GM12878 (cell line): ENCODE measurements around the gene GPR108. TPM values are rescaled to one million over a fixed set of nuclear protein-coding genes. Genes with fewer than 3 reads are reported as not detected.

Experiments
- ATAC-seq: fragments of 200-7000 bp; cut with Tn5 transposase; 3 replicates; pipeline ENCODE4 v1.9.1; 2020; ENCODE audit warnings: mild to moderate bottlenecking, moderate library complexity
- BruUV-seq: library from RNA; stranded (reverse); fragments of 400-500 nt; replicated peaks from 2 replicates; lab custom pipeline; 2021; lab: Mats Ljungman, UMichigan
- CTCF ChIA-PET: fragments of 300-600 bp; sonication (Branson Sonifier 250); formaldehyde crosslinking; extraction: SDS; loops from one replicate; lab custom pipeline; 2021; ENCODE audit warnings: inconsistent platforms; lab: Yijun Ruan, JAX
- POLR2A ChIA-PET: fragments of 350-600 bp; formaldehyde crosslinking; extraction: SDS; loops from one replicate; lab custom pipeline; 2021; ENCODE audit warnings: inconsistent platforms; lab: Charles Lee
- RAD21 ChIA-PET: fragments of 300-600 bp; sonication (Branson Sonifier 250); formaldehyde crosslinking; loops from one replicate; lab custom pipeline; 2023; ENCODE audit warnings: antibody characterized with exemption; ENCODE audit not compliant: unreplicated experiment; lab: Charles Lee
- SMC1A ChIA-PET: fragments of 300-600 bp; sonication (Branson Sonifier 250); formaldehyde crosslinking; loops from one replicate; lab custom pipeline; 2023; ENCODE audit not compliant: unreplicated experiment, uncharacterized antibody; lab: Charles Lee
- DNase-seq: peaks from one replicate; pipeline ENCODE4 v3.0.0-alpha.2; 2011; ENCODE audit warnings: low read depth, low spot score
- FAIRE-seq: peaks from 3 replicates; lab custom pipeline; 2011; peaks lifted over from hg19 to GRCh38; lab: Jason Lieb, UNC
- H2AFZ ChIP-seq: 2 replicates; pipeline ENCODE4 v1.6.0; 2011; ENCODE audit warnings: low read depth, low read length, control low read depth; ENCODE audit not compliant: control insufficient read depth
- H3K27ac ChIP-seq: 2 replicates; pipeline ENCODE4 v1.5.1; 2011; ENCODE audit warnings: control low read depth; ENCODE audit not compliant: control insufficient read depth, insufficient read depth
- H3K27me3 ChIP-seq, 2 experiments: replicated peaks in 1 of 2; 2 replicates each; pipeline versions ENCODE4 v1.6.0 to v1.6.1; 2011; ENCODE audit warnings: low read length in 1 of 2; ENCODE audit not compliant: control insufficient read depth in 2 of 2, insufficient read depth in 2 of 2
- H3K36me3 ChIP-seq, 2 experiments: 2 replicates each; pipeline ENCODE4 v1.5.1; 2011; ENCODE audit warnings: low read length in 1 of 2; ENCODE audit not compliant: control insufficient read depth in 2 of 2, insufficient read depth in 2 of 2
- H3K4me1 ChIP-seq: 2 replicates; pipeline ENCODE4 v1.6.1; 2011; ENCODE audit warnings: mild to moderate bottlenecking, low read length, moderate library complexity, mixed read lengths; ENCODE audit not compliant: control insufficient read depth, insufficient read depth
- H3K4me2 ChIP-seq: 2 replicates; pipeline ENCODE4 v1.6.0; 2011; ENCODE audit warnings: control low read depth; ENCODE audit not compliant: control insufficient read depth, insufficient read depth
- H3K4me3 ChIP-seq: fragments of 200-600 bp; sonication (generic); 2 replicates; pipeline ENCODE4 v1.5.1; 2016
- H3K79me2 ChIP-seq: 2 replicates; pipeline ENCODE4 v1.6.0; 2011; ENCODE audit warnings: low read length; ENCODE audit not compliant: control insufficient read depth, insufficient read depth
- H3K9ac ChIP-seq: 2 replicates; pipeline ENCODE4 v1.8.0; 2011; ENCODE audit warnings: low read length, control low read depth, mixed read lengths; ENCODE audit not compliant: control insufficient read depth, insufficient read depth
- H3K9me3 ChIP-seq: replicated peaks from 3 replicates; pipeline ENCODE4 v1.5.1; 2011; ENCODE audit warnings: mild to moderate bottlenecking, low read length; ENCODE audit not compliant: control insufficient read depth, insufficient read depth
- H4K20me1 ChIP-seq: 2 replicates; pipeline ENCODE4 v1.6.0; 2011; ENCODE audit not compliant: control insufficient read depth, insufficient read depth
- CREM ChIP-seq: IDR thresholded peaks from 2 replicates; pipeline ENCODE4 v1.6.1; 2014; ENCODE audit warnings: antibody characterized with exemption, low read depth
- CUX1 ChIP-seq: IDR thresholded peaks from 2 replicates; pipeline ENCODE4 v1.6.1; 2012; ENCODE audit warnings: improper control_type of control experiment, low read depth, low read length; ENCODE audit not compliant: insufficient replicate concordance
- FOXK2 ChIP-seq: fragments of 450-650 bp; IDR thresholded peaks from 2 replicates; pipeline ENCODE4 v1.6.1; 2017; ENCODE audit warnings: mild to moderate bottlenecking, moderate library complexity
- HDAC2 ChIP-seq: fragments of 200-600 bp; sonication (generic); IDR thresholded peaks from 2 replicates; pipeline ENCODE4 v1.6.1; 2017
- IRF4 ChIP-seq: IDR thresholded peaks from 2 replicates; pipeline ENCODE4 v1.6.1; 2011; ENCODE audit warnings: low read depth, low read length
- KAT2A ChIP-seq: conservative IDR thresholded peaks from 2 replicates; pipeline ENCODE4 v1.6.1; 2011; ENCODE audit warnings: low read depth, low read length; ENCODE audit not compliant: control insufficient read depth
- MTA2 ChIP-seq: fragments of 450-650 bp; IDR thresholded peaks from 2 replicates; pipeline ENCODE4 v1.6.1; 2016; ENCODE audit warnings: low read depth, mild to moderate bottlenecking, moderate library complexity
- NR2C1 ChIP-seq: fragments of 450-650 bp; IDR thresholded peaks from 2 replicates; pipeline ENCODE4 v1.6.1; 2017; ENCODE audit warnings: antibody characterized with exemption, mild to moderate bottlenecking, moderate library complexity
- SMAD1 ChIP-seq: fragments of 450-650 bp; IDR thresholded peaks from 2 replicates; pipeline ENCODE4 v1.6.1; 2018; ENCODE audit warnings: mild to moderate bottlenecking, low read depth; ENCODE audit not compliant: partially characterized antibody
- SMAD5 ChIP-seq: IDR thresholded peaks from 2 replicates; pipeline ENCODE4 v1.6.1; 2016; ENCODE audit warnings: antibody characterized with exemption, low read depth
- SRF ChIP-seq, 2 experiments: IDR thresholded peaks; 2 replicates each; pipeline ENCODE4 v1.6.1; 2011; ENCODE audit warnings: low read depth in 2 of 2, low read length in 2 of 2, mild to moderate bottlenecking in 1 of 2, moderate library complexity in 1 of 2
- STAT1 ChIP-seq: fragments of 450-650 bp; conservative IDR thresholded peaks from 2 replicates; pipeline ENCODE4 v1.6.1; 2014; ENCODE audit warnings: antibody characterized with exemption, mild to moderate bottlenecking
- WRNIP1 ChIP-seq: IDR thresholded peaks from 2 replicates; pipeline ENCODE4 v1.6.1; 2011; ENCODE audit warnings: low read depth, low read length, improper control_type of control experiment, borderline replicate concordance
- ZSCAN29 ChIP-seq: fragments of 450-650 bp; IDR thresholded peaks from 2 replicates; pipeline ENCODE4 v1.6.1; 2017; ENCODE audit warnings: mild to moderate bottlenecking, moderate library complexity
- WGBS: methylation state at CpG from one replicate; pipeline ENCODE4 v1.1.6; 2016; ENCODE audit warnings: low lambda C conversion rate; ENCODE audit not compliant: insufficient replicate concordance, insufficient coverage; ENCODE audit errors: missing lambda C conversion rate; 5-methylcytosine and 5-hydroxymethylcytosine counted together
- in situ Hi-C: fragments of 300-500 bp; cut with MboI; formaldehyde crosslinking; loops from 9 replicates; pipeline ENCODE4 v1.14.3; 2018; ENCODE audit warnings: mixed read lengths
- intact Hi-C: fragments of 100-400 bp; cut with micrococcal nuclease; formaldehyde crosslinking; loops from one replicate; pipeline ENCODE4 v1.14.2; 2022; ENCODE audit not compliant: unreplicated experiment
- polyA plus RNA-seq, 11 experiments: library from polyadenylated mRNA; depleted of rRNA in 4 of 11; unstranded in 6 of 11; stranded (reverse) in 5 of 11; fragments of >200 nt; fragmentation: Nextera tagmentation in 4 of 11; fragmentation: Illumina TruSeq in 1 of 11; extraction: Ambion mirVana in 4 of 11; extraction: Trizol in 1 of 11; gene quantifications; 1 replicate in 1 of 11; 2 replicates in 10 of 11; pipeline versions ENCODE4 v1.2.1 to v1.2.3, GENCODE V29; 2011 to 2016; ENCODE audit warnings: inconsistent platforms in 2 of 11, missing spikeins in 2 of 11, low read depth in 1 of 11
- total RNA-seq, 4 experiments: library from RNA; depleted of rRNA in 3 of 4; stranded (reverse); fragments of >200 nt in 3 of 4; fragmentation: Illumina TruSeq in 1 of 4; extraction: Trizol in 1 of 4; gene quantifications; 2 replicates each; pipeline versions ENCODE4 v1.2.1 to v1.2.3, GENCODE V29; 2013 to 2021
- TF ChIP-seq, protein P1 (sequence below): fragments of 450-650 bp; IDR thresholded peaks from 2 replicates; pipeline ENCODE4 v1.6.1; 2017; ENCODE audit warnings: low read depth, mild to moderate bottlenecking, moderate library complexity
- TF ChIP-seq, protein P2 (sequence below): IDR thresholded peaks from 2 replicates; pipeline ENCODE4 v1.6.1; 2012; ENCODE audit warnings: low read length, inconsistent platforms
- TF ChIP-seq, protein P3 (sequence below): IDR thresholded peaks from 2 replicates; pipeline ENCODE4 v1.6.1; 2011; ENCODE audit warnings: low read depth, low read length, improper control_type of control experiment, borderline replicate concordance

The GPR108 gene
- total and polyA plus RNA-seq, 10 of the 15 experiments (the other 5 are each of a cell fraction or from before 2014, with no cell fraction given): 4.4 to 87.2 (median 57.1) TPM

GRCh38 chr19:6717441-6717971 is 19.9 kb downstream of the GPR108 start:
- ATAC-seq (no peak), FAIRE-seq (peak; percentile 73), DNase-seq (no peak)
- no peak overlapping the region for H3K4me3 ChIP-seq
- H3K4me1 ChIP-seq: peaks cover 21% of the 10 kb centered on the region
- H3K4me2 ChIP-seq: no peak overlapping the region
- BruUV-seq: no TSS peak
- CTCF ChIA-PET: no interaction called here
- intact Hi-C loops (no loop called here), in situ Hi-C loops (no loop called here)
- 39% methylated on average over 4 of the region's 4 CpGs for WGBS
- POLR2A ChIA-PET: no interaction called here
- no peak overlapping the region for H2AFZ ChIP-seq
- H3K27me3 ChIP-seq: no peaks in the 10 kb centered on the region
- RAD21 ChIA-PET: no interaction called here
- no peak overlapping the region for H3K27ac ChIP-seq
- H4K20me1 ChIP-seq: no peaks in the 10 kb centered on the region
- no peaks in the 10 kb centered on the region for H3K36me3 ChIP-seq
- H3K9me3 ChIP-seq: no peaks in the 10 kb centered on the region
- no peak overlapping the region for H3K9ac ChIP-seq
- H3K79me2 ChIP-seq: no peaks in the 10 kb centered on the region
- SMC1A ChIA-PET: no interaction called here
- TF ChIP-seq IRF4 (0 out of 2 replicates have a peak, but pooled peaks have one; percentile 13), WRNIP1 (no peak), STAT1 (no peak), KAT2A (no peak), SRF (IDR thresholded peaks at IDR 0.05; ENCODE audit: low read depth in 2 of 2, low read length in 2 of 2) (no peak), CUX1 (no peak), SMAD1 (no peak), MTA2 (no peak), FOXK2 (no peak), CREM (no peak), ZSCAN29 (no peak), NR2C1 (no peak), HDAC2 (no peak), SMAD5 (no peak)
- TF ChIP-seq, protein P1, sequence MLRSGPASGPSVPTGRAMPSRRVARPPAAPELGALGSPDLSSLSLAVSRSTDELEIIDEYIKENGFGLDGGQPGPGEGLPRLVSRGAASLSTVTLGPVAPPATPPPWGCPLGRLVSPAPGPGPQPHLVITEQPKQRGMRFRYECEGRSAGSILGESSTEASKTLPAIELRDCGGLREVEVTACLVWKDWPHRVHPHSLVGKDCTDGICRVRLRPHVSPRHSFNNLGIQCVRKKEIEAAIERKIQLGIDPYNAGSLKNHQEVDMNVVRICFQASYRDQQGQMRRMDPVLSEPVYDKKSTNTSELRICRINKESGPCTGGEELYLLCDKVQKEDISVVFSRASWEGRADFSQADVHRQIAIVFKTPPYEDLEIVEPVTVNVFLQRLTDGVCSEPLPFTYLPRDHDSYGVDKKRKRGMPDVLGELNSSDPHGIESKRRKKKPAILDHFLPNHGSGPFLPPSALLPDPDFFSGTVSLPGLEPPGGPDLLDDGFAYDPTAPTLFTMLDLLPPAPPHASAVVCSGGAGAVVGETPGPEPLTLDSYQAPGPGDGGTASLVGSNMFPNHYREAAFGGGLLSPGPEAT: peak; percentile 53; the same call in 1 of the 2 replicates
- TF ChIP-seq, protein P2, sequence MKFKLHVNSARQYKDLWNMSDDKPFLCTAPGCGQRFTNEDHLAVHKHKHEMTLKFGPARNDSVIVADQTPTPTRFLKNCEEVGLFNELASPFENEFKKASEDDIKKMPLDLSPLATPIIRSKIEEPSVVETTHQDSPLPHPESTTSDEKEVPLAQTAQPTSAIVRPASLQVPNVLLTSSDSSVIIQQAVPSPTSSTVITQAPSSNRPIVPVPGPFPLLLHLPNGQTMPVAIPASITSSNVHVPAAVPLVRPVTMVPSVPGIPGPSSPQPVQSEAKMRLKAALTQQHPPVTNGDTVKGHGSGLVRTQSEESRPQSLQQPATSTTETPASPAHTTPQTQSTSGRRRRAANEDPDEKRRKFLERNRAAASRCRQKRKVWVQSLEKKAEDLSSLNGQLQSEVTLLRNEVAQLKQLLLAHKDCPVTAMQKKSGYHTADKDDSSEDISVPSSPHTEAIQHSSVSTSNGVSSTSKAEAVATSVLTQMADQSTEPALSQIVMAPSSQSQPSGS: no peak
- TF ChIP-seq, protein P3, sequence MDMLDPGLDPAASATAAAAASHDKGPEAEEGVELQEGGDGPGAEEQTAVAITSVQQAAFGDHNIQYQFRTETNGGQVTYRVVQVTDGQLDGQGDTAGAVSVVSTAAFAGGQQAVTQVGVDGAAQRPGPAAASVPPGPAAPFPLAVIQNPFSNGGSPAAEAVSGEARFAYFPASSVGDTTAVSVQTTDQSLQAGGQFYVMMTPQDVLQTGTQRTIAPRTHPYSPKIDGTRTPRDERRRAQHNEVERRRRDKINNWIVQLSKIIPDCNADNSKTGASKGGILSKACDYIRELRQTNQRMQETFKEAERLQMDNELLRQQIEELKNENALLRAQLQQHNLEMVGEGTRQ: no peak
